Mesendoderm (in vitro differentiated cells): ENCODE results near the gene METTL15.
"Not testable (repeated sequence)": the region's sequence is repeated elsewhere in the genome, so short reads cannot be mapped to it uniquely, and the experiment has no call there.

Source experiments
- DNase-seq: peaks from one replicate; pipeline ENCODE4 v3.0.0; 2013
- H2AK5ac ChIP-seq: 2 replicates; pipeline ENCODE4 v1.6.1; 2013; ENCODE audit warnings: low read length, inconsistent platforms
- H2BK120ac ChIP-seq: 2 replicates; pipeline ENCODE4 v1.6.1; 2013; ENCODE audit warnings: low read depth, mild to moderate bottlenecking, low read length, moderate library complexity, mixed read lengths
- H2BK15ac ChIP-seq: replicated peaks from 2 replicates; pipeline ENCODE4 v1.6.1; 2013; ENCODE audit warnings: low read depth, mild to moderate bottlenecking, moderate library complexity
- H2BK5ac ChIP-seq: 2 replicates; pipeline ENCODE4 v1.6.1; 2013; ENCODE audit warnings: low read length, inconsistent platforms
- H3K18ac ChIP-seq: 2 replicates; pipeline ENCODE4 v1.6.1; 2013; ENCODE audit warnings: mild to moderate bottlenecking, low read length, mixed read lengths
- H3K23ac ChIP-seq: one replicate; pipeline ENCODE4 v1.6.1; 2013; ENCODE audit warnings: low read length
- H3K27ac ChIP-seq: 2 replicates; pipeline ENCODE4 v1.5.1; 2013; ENCODE audit warnings: low read depth, mild to moderate bottlenecking, inconsistent platforms, low read length, moderate library complexity
- H3K27me3 ChIP-seq: 2 replicates; pipeline ENCODE4 v1.6.1; 2013; ENCODE audit warnings: low read length, control low read depth, mild to moderate bottlenecking, inconsistent platforms; ENCODE audit not compliant: insufficient read depth, poor library complexity
- H3K36me3 ChIP-seq: 2 replicates; pipeline ENCODE4 v1.6.1; 2013; ENCODE audit warnings: low read length, inconsistent platforms; ENCODE audit not compliant: control insufficient read depth, insufficient read depth
- H3K4ac ChIP-seq: one replicate; pipeline ENCODE4 v1.6.1; 2013; ENCODE audit warnings: low read depth, mild to moderate bottlenecking, low read length, moderate library complexity
- H3K4me1 ChIP-seq: 2 replicates; pipeline ENCODE4 v1.6.1; 2013; ENCODE audit warnings: low read depth, low read length, inconsistent platforms; ENCODE audit not compliant: control insufficient read depth
- H3K4me2 ChIP-seq: 2 replicates; pipeline ENCODE4 v1.6.1; 2013; ENCODE audit warnings: low read length
- H3K4me3 ChIP-seq: 2 replicates; pipeline ENCODE4 v1.5.1; 2013; ENCODE audit warnings: mild to moderate bottlenecking, low read length
- H3K56ac ChIP-seq: one replicate; pipeline ENCODE4 v1.6.1; 2013; ENCODE audit warnings: low read length
- H3K79me1 ChIP-seq: 2 replicates; pipeline ENCODE4 v1.6.1; 2013; ENCODE audit warnings: low read length, inconsistent platforms
- H3K79me2 ChIP-seq: 2 replicates; pipeline ENCODE4 v1.6.1; 2013; ENCODE audit warnings: mild to moderate bottlenecking, low read length; ENCODE audit not compliant: control insufficient read depth, insufficient read depth
- H3K9ac ChIP-seq: 2 replicates; pipeline ENCODE4 v1.6.1; 2013; ENCODE audit warnings: low read length, inconsistent platforms
- H4K5ac ChIP-seq: one replicate; pipeline ENCODE4 v1.6.1; 2013; ENCODE audit warnings: low read length
- H4K8ac ChIP-seq: one replicate; pipeline ENCODE4 v1.6.1; 2013; ENCODE audit warnings: low read depth, mild to moderate bottlenecking, control low read depth, low read length, moderate library complexity
- WGBS: extraction: QIAGEN DNeasy Blood & Tissue Kit; methylation state at CpG from one replicate; pipeline ENCODE4 v1.1.7; 2013; ENCODE audit warnings: low lambda C conversion rate, missing lambda C conversion rate; ENCODE audit not compliant: insufficient coverage; ENCODE audit errors: extremely low coverage; 5-methylcytosine and 5-hydroxymethylcytosine counted together

The METTL15 gene

DNA sequence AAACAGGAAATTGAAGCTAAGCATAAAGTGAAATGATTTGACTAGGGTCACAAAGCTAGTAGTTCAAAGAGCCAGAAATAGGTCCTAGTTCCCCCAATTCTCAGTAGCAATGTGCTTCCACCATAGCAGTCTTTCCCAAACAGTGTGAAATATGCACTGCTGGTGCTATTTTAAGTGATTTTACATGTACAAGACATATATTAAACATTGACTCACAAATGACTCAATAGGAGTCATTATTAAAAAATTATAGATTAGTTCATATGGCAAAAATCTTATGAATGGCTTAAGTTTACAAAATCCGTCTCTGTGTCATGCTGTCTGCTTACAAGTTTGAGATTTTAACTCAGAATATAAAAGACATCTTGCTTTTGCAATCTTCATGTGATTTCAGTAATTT lies 21.6 kb upstream of the METTL15 start:
- no peak overlapping the region for H3K56ac ChIP-seq
- no peak overlapping the region for H2BK120ac ChIP-seq
- no peak overlapping the region for H3K4me2 ChIP-seq
- no peak for DNase-seq
- no peak overlapping the region for H4K5ac ChIP-seq
- H3K36me3 ChIP-seq, result no peaks in the 10 kb centered on the region
- WGBS, result no CpG with 5 or more reads among the region's 1 CpG
- no peaks in the 10 kb centered on the region for H3K27me3 ChIP-seq
- H3K4ac ChIP-seq, result no peak overlapping the region
- H3K9ac ChIP-seq, result no peak overlapping the region
- no peak overlapping the region for H2AK5ac ChIP-seq
- no peak overlapping the region for H2BK5ac ChIP-seq
- H3K4me1 ChIP-seq, result no peaks in the 10 kb centered on the region
- no peaks in the 10 kb centered on the region for H3K79me1 ChIP-seq
- no peak overlapping the region for H3K23ac ChIP-seq
- H3K79me2 ChIP-seq, result no peaks in the 10 kb centered on the region
- no peak overlapping the region for H2BK15ac ChIP-seq
- no peak overlapping the region for H3K18ac ChIP-seq
- H3K27ac ChIP-seq, result no peak overlapping the region
- no peak overlapping the region for H4K8ac ChIP-seq
- no peak overlapping the region for H3K4me3 ChIP-seq

GRCh38 chr11:28087192-28087591 lies 21.0 kb upstream of the METTL15 start:
- WGBS, result no CpG with 5 or more reads among the region's 1 CpG
- H3K4me3 ChIP-seq, H2BK5ac ChIP-seq: not testable (repeated sequence)

GRCh38 chr11:28087693-28088092 lies 20.5 kb upstream of the METTL15 start:
- not testable (repeated sequence) for H2BK120ac ChIP-seq, H2BK5ac ChIP-seq, H3K27ac ChIP-seq, H3K18ac ChIP-seq, H3K79me1 ChIP-seq, H3K4me1 ChIP-seq, H2AK5ac ChIP-seq, H3K4me3 ChIP-seq, H3K56ac ChIP-seq, H4K5ac ChIP-seq, H3K79me2 ChIP-seq, H3K4ac ChIP-seq, DNase-seq, H4K8ac ChIP-seq, H3K23ac ChIP-seq, H3K27me3 ChIP-seq, H3K9ac ChIP-seq, H2BK15ac ChIP-seq, H3K4me2 ChIP-seq, H3K36me3 ChIP-seq
- no CpG with 5 or more reads among the region's 3 CpGs for WGBS

More at GRCh38 chr11:28087192-28087591, 21.0 kb upstream of the METTL15 start:
- H3K9ac ChIP-seq, H3K4me1 ChIP-seq, H3K18ac ChIP-seq, H3K36me3 ChIP-seq, H2AK5ac ChIP-seq, H3K4ac ChIP-seq, H3K79me2 ChIP-seq, H3K27me3 ChIP-seq, H2BK120ac ChIP-seq, H4K8ac ChIP-seq, H3K56ac ChIP-seq, H3K4me2 ChIP-seq, H2BK15ac ChIP-seq, H4K5ac ChIP-seq, H3K27ac ChIP-seq, H3K23ac ChIP-seq, H3K79me1 ChIP-seq, DNase-seq: not testable (repeated sequence)

DNA sequence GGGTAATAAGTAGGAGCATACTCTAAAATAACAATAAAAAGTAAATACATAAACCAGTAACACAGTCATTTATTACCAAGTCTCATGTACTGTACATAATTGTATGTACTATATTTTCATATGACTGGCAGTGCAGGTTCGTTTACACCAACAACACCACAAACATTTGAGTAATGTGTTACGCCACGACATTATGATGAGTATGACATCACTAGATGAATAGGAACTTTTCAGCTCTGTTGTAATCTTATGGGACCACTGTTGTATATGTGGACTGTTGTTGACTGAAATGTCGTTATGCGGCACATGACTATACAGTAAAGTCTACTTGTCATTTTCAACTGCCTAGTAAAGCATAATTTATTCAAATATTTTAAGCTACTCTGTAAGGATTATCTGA lies 18.8 kb upstream of the METTL15 start:
- Histone ChIP-seq H3K4me2 (no peak overlapping the region), H3K4ac (no peak overlapping the region), H3K27me3 (no peaks in the 10 kb centered on the region), H2AK5ac (no peak overlapping the region), H3K4me1 (no peaks in the 10 kb centered on the region), H3K4me3 (no peak overlapping the region), H3K27ac (no peak overlapping the region), H3K23ac (no peak overlapping the region), H3K56ac (no peak overlapping the region), H3K36me3 (no peaks in the 10 kb centered on the region), H2BK5ac (no peak overlapping the region), H4K8ac (no peak overlapping the region), H2BK120ac (no peak overlapping the region), H3K9ac (no peak overlapping the region), H3K79me2 (no peaks in the 10 kb centered on the region), H3K18ac (no peak overlapping the region), H3K79me1 (no peaks in the 10 kb centered on the region), H4K5ac (no peak overlapping the region), H2BK15ac (no peak overlapping the region)
- no CpG with 5 or more reads among the region's 5 CpGs for WGBS
- DNase-seq, result no peak

DNA sequence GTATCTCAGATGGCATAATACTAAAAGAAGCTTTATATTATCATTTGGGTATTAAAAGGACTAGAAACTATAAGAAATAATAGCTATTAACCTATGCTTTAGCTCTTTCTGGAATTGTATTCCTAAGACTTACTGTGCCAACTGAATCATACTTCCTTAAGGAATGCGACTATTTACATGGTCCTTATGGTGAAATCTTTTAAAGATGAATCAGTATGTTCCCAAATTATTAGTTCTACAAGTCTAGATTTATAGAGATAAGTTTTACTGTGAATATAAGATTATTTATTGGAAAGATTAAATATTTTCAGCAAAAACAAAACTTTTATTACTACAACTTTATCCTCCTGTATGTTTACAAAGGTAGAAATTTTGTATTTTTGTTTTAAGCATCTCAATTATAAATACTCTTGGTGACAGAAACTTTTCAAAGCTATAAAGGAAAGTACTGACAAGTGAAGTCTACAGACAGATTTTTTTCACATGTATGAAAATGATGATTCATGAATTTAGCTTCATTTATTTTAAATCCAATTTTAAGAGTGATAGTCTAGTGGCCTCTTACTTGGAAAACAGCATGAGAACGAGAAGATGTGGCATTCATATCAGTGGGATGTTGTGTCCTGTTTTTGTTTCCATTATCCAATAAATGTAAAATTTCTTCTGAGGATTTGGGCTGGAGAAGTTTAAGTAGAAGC lies 18.0 kb upstream of the METTL15 start:
- Histone ChIP-seq H4K5ac (no peak overlapping the region), H3K23ac (no peak overlapping the region), H3K4ac (no peak overlapping the region), H3K27me3 (no peaks in the 10 kb centered on the region), H3K79me1 (no peaks in the 10 kb centered on the region), H3K27ac (no peak overlapping the region), H3K79me2 (no peaks in the 10 kb centered on the region), H2BK120ac (no peak overlapping the region), H2BK5ac (no peak overlapping the region), H3K36me3 (no peaks in the 10 kb centered on the region), H3K18ac (no peak overlapping the region), H3K4me3 (no peak overlapping the region), H2BK15ac (no peak overlapping the region), H3K56ac (no peak overlapping the region), H3K4me2 (no peak overlapping the region), H2AK5ac (no peak overlapping the region), H3K9ac (no peak overlapping the region), H3K4me1 (no peaks in the 10 kb centered on the region), H4K8ac (no peak overlapping the region)
- WGBS, result no CpG with 5 or more reads among the region's 2 CpGs
- no peak for DNase-seq

DNA sequence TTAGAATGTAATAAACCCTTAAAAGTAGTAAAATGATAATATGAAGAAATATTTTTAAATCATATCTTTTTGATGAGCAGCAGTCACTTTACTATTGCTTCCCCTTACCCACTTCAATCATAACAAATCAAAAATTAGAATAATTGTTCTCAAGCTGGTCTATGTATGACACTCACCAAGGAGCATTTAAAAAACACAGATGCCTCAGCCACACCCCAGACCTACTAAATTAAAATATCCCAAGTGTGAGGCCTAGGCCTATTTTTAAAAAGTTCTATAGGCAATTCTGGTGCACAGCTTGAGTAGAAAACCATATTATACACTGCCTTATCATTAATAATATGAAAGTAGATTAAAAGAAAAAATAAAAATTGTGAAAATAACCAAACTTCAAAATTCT lies 15.4 kb upstream of the METTL15 start:
- no peaks in the 10 kb centered on the region for H3K27me3 ChIP-seq
- no peak overlapping the region for H3K4me2 ChIP-seq
- H2AK5ac ChIP-seq, result no peak overlapping the region
- H4K5ac ChIP-seq, result no peak overlapping the region
- H3K56ac ChIP-seq, result no peak overlapping the region
- no peak overlapping the region for H3K23ac ChIP-seq
- no peak overlapping the region for H3K27ac ChIP-seq
- H3K9ac ChIP-seq, result no peak overlapping the region
- no peak for DNase-seq
- H3K36me3 ChIP-seq, result no peaks in the 10 kb centered on the region
- H3K18ac ChIP-seq, result no peak overlapping the region
- H3K4me3 ChIP-seq, result no peak overlapping the region
- H2BK15ac ChIP-seq, result no peak overlapping the region
- H2BK5ac ChIP-seq, result no peak overlapping the region
- H2BK120ac ChIP-seq, result no peak overlapping the region
- H3K79me1 ChIP-seq, result no peaks in the 10 kb centered on the region
- H4K8ac ChIP-seq, result no peak overlapping the region
- H3K4me1 ChIP-seq, result no peaks in the 10 kb centered on the region
- no peaks in the 10 kb centered on the region for H3K79me2 ChIP-seq
- H3K4ac ChIP-seq, result no peak overlapping the region
